Pericardium fibroblast (primary cell): ENCODE measurements around the gene PDZK1IP1. TPM values are rescaled to one million over a fixed set of nuclear protein-coding genes. Genes with fewer than 3 reads are reported as not detected.

Experiments
- total RNA-seq: library from RNA; depleted of rRNA; stranded (reverse); fragments of >200 nt; gene quantifications from 2 replicates; pipeline ENCODE4 v1.2.3, GENCODE V29; 2015

PDZK1IP1 gene, protein sequence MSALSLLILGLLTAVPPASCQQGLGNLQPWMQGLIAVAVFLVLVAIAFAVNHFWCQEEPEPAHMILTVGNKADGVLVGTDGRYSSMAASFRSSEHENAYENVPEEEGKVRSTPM
- 1.1 TPM in 1 of 2 replicates, not detected in the other for total RNA-seq

DNA sequence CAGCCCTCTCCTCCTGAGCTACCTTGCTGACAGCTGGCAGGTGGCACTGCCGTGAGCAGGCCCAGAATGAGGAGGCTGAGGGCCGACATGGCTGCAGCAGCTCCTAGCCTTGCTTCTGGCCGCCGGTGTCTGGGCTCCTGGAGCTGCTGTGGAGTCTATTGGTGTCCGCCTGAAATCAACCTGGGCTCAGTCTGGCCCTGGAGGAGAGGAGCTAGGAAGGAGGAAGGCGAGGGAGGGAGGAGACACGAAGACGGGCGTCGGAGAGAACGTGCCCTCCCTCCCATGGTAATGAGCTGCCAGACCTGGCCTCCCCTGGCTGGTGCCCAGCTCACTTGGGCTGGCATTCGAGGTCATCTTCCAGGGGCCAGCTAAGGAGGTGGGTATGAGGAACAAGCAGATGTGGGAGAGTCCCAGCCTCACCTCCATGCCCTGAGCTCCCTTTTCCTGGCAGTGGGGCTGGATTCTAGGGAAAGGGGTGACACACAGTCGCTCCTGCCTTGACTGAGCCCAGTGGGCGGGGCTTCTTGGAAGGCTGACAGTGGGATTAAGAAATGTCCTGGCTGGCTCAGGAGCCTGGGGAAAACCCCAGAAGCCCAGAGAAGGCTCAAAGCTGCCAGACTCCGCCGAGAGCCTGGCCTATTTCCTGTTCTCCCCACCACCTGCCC, at the start of gene PDZK1IP1:
TSS of gene PDZK1IP1 (minus strand) at position 193 of the 665 bp plus-strand sequence. CDS start at position 89, 104 bp downstream.

DNA sequence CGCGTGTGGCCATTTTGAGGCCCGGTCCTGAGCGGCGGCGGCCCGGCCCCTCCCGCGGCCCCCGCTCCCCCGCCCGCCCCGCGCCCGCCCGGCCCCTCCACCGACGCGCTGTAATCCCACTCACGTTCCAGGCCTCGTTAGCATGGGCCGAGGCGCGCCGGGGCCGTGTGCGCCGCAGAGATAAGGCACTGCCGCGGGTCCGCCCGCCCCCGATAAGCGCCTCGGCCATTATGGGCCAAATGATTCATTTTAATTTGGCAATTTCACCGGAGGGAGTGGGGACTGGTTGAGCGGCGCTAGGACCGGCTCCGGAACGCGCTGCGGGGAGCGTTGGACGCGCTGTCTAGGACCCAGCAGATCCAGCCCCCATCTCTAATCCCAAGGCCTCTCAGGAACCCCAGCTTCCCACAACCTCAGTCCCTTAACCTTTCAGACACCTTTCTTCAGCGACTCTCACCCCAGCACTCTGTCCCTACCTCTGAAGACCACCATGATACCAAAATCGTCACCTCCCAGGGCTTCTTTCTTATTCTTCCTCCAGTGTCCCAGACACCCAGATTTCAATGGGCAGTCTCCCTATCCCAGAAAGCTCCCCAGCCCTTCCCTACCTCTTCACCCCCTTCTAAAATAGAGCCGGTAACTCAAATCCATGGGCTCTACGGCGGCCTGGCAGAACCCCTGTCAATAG, 42.5 kb upstream of the PDZK1IP1 start, which contains the start of gene TAL1:
TSS of gene TAL1 (minus strand) at position 39 of the 688 bp plus-strand sequence. CDS start 6,337 bp downstream, outside the sequence.

DNA sequence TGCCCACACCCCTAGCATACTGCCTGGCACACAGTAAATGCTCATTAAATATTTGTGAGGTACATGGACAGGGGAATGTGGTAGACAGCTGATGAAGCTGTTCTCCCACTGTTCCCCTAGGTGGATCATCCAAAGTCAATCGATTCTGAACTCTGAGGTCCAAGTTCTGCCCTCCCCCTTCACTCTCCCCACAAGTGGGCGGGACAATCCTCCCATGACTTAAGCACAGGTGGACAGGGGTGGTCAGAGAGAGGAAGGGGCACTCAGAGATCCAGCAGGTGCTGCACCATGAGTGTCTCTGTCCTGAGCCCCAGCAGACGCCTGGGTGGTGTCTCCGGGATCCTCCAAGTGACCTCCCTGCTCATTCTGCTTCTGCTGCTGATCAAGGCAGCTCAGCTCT, 52.6 kb downstream of the PDZK1IP1 start, which contains the start of gene CYP4A22:
TSS of gene CYP4A22 (plus strand) at position 244 of the 400 bp plus-strand sequence. CDS start at position 289, 45 bp downstream.

Other genes starting within 250 kb of the PDZK1IP1 start
- gene CYP4A11, start 248.6 kb downstream of the PDZK1IP1 start, total RNA-seq = not detected in 2 replicates
- gene CYP4X1, start 166.4 kb downstream of the PDZK1IP1 start, total RNA-seq = 1.4 and 2.9 TPM in 2 replicates
- not detected in 2 replicates for gene CYP4Z1, start 122.8 kb downstream of the PDZK1IP1 start, total RNA-seq
- not detected in 2 replicates for gene CYP4A22, start 52.6 kb downstream of the PDZK1IP1 start, total RNA-seq
- not detected in 2 replicates for gene TAL1, start 42.2 kb upstream of the PDZK1IP1 start, total RNA-seq
- 1.6 TPM in 2 replicates for gene STIL, start 124.1 kb upstream of the PDZK1IP1 start, total RNA-seq
- 48.2 and 66.6 TPM in 2 replicates for gene CMPK1, start 143.8 kb upstream of the PDZK1IP1 start, total RNA-seq
- gene FOXE3, start 226.2 kb upstream of the PDZK1IP1 start, total RNA-seq = 0.12 TPM in 1 of 2 replicates, not detected in the other
- 0.23 and 2.2 TPM in 2 replicates for gene FOXD2, start 248.0 kb upstream of the PDZK1IP1 start, total RNA-seq